ENCODE data around the gene TAF6. TPM values are rescaled to one million over a fixed set of nuclear protein-coding genes. Genes with fewer than 3 reads are reported as not detected.
A peak's percentile ranks its signal among the peaks of the same experiment; 100 is the strongest.

The TAF6 gene
- total and polyA plus RNA-seq, 9 of the 15 experiments (the other 6 are each of a cell fraction or from before 2014, with no cell fraction given) = 0.78 to 78.7 (median 21.3) TPM

DNA sequence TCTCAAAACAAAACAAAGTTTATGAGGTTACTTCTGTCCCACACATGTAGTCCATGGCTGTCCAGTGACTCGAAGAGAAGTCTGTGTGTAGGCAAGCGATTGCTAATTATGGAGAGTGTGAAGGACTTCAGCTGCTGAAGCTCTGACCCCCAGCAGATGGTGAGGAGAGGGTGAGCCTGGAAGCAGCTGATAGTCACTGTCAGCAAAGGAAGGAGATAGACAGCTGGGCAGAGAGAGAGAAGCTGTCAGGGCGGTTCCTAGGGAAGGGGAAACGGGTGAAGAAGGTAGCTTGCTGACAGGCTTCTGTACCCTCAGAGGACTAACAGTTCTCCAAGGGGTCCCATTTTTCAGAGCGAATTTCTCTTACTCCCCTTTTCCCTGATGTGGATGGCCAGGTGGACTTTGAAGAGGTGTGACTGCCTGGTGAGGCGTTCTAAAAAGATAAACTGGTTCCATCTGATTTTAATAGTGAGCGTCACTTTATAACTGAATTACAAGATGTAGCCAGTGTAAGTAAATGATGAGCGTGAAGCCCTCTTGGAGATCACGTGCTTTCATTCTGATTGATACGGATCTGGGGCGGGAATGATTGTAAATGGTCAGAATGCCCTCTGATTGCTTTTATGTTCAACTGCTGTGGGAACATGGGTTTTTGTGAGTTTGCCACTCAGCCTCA is 57.5 kb downstream of the TAF6 start (continued):
- TF ChIP-seq ZNF699 (CRISPR knock-in tag; IDR thresholded peaks at IDR 0.05; ENCODE audit: insufficient replicate concordance) = no peak
- TF ChIP-seq NFIC (IDR thresholded peaks at IDR 0.05) = peak; percentile 87
- TF ChIP-seq, protein P1, sequence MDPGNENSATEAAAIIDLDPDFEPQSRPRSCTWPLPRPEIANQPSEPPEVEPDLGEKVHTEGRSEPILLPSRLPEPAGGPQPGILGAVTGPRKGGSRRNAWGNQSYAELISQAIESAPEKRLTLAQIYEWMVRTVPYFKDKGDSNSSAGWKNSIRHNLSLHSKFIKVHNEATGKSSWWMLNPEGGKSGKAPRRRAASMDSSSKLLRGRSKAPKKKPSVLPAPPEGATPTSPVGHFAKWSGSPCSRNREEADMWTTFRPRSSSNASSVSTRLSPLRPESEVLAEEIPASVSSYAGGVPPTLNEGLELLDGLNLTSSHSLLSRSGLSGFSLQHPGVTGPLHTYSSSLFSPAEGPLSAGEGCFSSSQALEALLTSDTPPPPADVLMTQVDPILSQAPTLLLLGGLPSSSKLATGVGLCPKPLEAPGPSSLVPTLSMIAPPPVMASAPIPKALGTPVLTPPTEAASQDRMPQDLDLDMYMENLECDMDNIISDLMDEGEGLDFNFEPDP (CRISPR knock-in tag; IDR thresholded peaks at IDR 0.05) = no peak
- no peak for TF ChIP-seq CHCHD3 (CRISPR knock-in tag; IDR thresholded peaks at IDR 0.05)
- TF ChIP-seq TAF9B (IDR thresholded peaks at IDR 0.05; ENCODE audit: partially characterized antibody) = peak; percentile 91
- TF ChIP-seq, protein P2, sequence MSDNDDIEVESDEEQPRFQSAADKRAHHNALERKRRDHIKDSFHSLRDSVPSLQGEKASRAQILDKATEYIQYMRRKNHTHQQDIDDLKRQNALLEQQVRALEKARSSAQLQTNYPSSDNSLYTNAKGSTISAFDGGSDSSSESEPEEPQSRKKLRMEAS (CRISPR knock-in tag; IDR thresholded peaks at IDR 0.05) = peak; percentile 53
- TF ChIP-seq, protein P3, sequence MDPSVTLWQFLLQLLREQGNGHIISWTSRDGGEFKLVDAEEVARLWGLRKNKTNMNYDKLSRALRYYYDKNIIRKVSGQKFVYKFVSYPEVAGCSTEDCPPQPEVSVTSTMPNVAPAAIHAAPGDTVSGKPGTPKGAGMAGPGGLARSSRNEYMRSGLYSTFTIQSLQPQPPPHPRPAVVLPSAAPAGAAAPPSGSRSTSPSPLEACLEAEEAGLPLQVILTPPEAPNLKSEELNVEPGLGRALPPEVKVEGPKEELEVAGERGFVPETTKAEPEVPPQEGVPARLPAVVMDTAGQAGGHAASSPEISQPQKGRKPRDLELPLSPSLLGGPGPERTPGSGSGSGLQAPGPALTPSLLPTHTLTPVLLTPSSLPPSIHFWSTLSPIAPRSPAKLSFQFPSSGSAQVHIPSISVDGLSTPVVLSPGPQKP (CRISPR knock-in tag; IDR thresholded peaks at IDR 0.05) = no peak
- no peak for TF ChIP-seq FOXA1 (IDR thresholded peaks at IDR 0.05; ENCODE audit: borderline replicate concordance)
- no peak for TF ChIP-seq ZNF79 (CRISPR knock-in tag; IDR thresholded peaks at IDR 0.05; ENCODE audit: low read depth)
- no peak for TF ChIP-seq ZNF695 (CRISPR knock-in tag; IDR thresholded peaks at IDR 0.05)
- TF ChIP-seq, protein P4, sequence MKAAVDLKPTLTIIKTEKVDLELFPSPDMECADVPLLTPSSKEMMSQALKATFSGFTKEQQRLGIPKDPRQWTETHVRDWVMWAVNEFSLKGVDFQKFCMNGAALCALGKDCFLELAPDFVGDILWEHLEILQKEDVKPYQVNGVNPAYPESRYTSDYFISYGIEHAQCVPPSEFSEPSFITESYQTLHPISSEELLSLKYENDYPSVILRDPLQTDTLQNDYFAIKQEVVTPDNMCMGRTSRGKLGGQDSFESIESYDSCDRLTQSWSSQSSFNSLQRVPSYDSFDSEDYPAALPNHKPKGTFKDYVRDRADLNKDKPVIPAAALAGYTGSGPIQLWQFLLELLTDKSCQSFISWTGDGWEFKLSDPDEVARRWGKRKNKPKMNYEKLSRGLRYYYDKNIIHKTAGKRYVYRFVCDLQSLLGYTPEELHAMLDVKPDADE (conservative IDR thresholded peaks at IDR 0.05; ENCODE audit: control insufficient read depth, low read depth, low read length) = peak; percentile 57; the same call in 1 of the 2 replicates
- TF ChIP-seq TARDBP (IDR thresholded peaks at IDR 0.05) = no peak
- TF ChIP-seq GATAD2A (IDR thresholded peaks at IDR 0.05) = no peak
- peak; percentile 57; the same call in 1 of the 2 replicates for TF ChIP-seq FOXM1 (IDR thresholded peaks at IDR 0.05; ENCODE audit: low read depth)
- TF ChIP-seq FOXM1 (CRISPR knock-in tag; IDR thresholded peaks at IDR 0.05; ENCODE audit: low read depth) = no peak
- TF ChIP-seq GABPB1 (CRISPR knock-in tag; IDR thresholded peaks at IDR 0.05) = no peak
- no peak for TF ChIP-seq SMC3 (conservative IDR thresholded peaks at IDR 0.05; ENCODE audit: insufficient read depth, low read depth, low read length)
- TF ChIP-seq ZNF778 (CRISPR knock-in tag; IDR thresholded peaks at IDR 0.05) = no peak
- TF ChIP-seq, protein P5, sequence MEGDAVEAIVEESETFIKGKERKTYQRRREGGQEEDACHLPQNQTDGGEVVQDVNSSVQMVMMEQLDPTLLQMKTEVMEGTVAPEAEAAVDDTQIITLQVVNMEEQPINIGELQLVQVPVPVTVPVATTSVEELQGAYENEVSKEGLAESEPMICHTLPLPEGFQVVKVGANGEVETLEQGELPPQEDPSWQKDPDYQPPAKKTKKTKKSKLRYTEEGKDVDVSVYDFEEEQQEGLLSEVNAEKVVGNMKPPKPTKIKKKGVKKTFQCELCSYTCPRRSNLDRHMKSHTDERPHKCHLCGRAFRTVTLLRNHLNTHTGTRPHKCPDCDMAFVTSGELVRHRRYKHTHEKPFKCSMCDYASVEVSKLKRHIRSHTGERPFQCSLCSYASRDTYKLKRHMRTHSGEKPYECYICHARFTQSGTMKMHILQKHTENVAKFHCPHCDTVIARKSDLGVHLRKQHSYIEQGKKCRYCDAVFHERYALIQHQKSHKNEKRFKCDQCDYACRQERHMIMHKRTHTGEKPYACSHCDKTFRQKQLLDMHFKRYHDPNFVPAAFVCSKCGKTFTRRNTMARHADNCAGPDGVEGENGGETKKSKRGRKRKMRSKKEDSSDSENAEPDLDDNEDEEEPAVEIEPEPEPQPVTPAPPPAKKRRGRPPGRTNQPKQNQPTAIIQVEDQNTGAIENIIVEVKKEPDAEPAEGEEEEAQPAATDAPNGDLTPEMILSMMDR (IDR thresholded peaks at IDR 0.05 in 2 of 3, conservative IDR thresholded peaks at IDR 0.05 in 1 of 3; ENCODE audit: insufficient read depth in 2 of 3, low read depth in 1 of 3, low read length in 3 of 3) = no peak
- no peak for TF ChIP-seq FOSL1 (tag; conservative IDR thresholded peaks at IDR 0.05)
- peak; percentile 49; the same call in 1 of the 2 replicates for TF ChIP-seq CREB1 (IDR thresholded peaks at IDR 0.05)
- TF ChIP-seq CREB1 (CRISPR knock-in tag; IDR thresholded peaks at IDR 0.05) = no peak
- 0 out of 2 replicates have a peak, but pooled peaks have one; percentile 33 for TF ChIP-seq BCOR (IDR thresholded peaks at IDR 0.05)
- no peak for TF ChIP-seq MTA1 (IDR thresholded peaks at IDR 0.05; ENCODE audit: borderline replicate concordance)
- TF ChIP-seq ZNF124 (CRISPR knock-in tag; IDR thresholded peaks at IDR 0.05) = no peak
- TF ChIP-seq TAL1 (IDR thresholded peaks at IDR 0.05) = peak; percentile 93

Data from K562 (cell line).